ENCODE data around the gene WASF1. TPM values are rescaled to one million over a fixed set of nuclear protein-coding genes. Genes with fewer than 3 reads are reported as not detected.
A peak's percentile ranks its signal among the peaks of the same experiment; 100 is the strongest.

WASF1 gene
- total RNA-seq, 2 donors from 2014 or later = 31.1 to 35.3 TPM

- Mint-ChIP-seq H3K27me3 (ENCODE audit: insufficient read depth) (no peaks in the 10 kb centered on the region), H3K36me3 (ENCODE audit: low read depth) (peaks cover 2% of the 10 kb centered on the region), H3K27ac (no peak overlapping the region), H3K4me1 (peaks cover 11% of the 10 kb centered on the region), H3K4me3 (no peak overlapping the region), H3K9me3 (no peaks in the 10 kb centered on the region)
- no peak overlapping the region for H3K9ac ChIP-seq (ENCODE audit: extremely low read depth, low read length, poor library complexity, severe bottlenecking)
- 95 to 100% methylated on average over 2 to 3 of the region's 3 CpGs for WGBS, 2 experiments (ENCODE audit: insufficient coverage in 1 of 2, insufficient read length in 1 of 2)
- no peak for TF ChIP-seq CTCF (conservative IDR thresholded peaks at IDR 0.05)
- no peak for DNase-seq
- no peaks in the 10 kb centered on the region for H3K9me3 ChIP-seq (ENCODE audit: control insufficient read depth, low read length)
- peaks cover 3% of the 10 kb centered on the region for H3K4me1 ChIP-seq (ENCODE audit: control insufficient read depth, insufficient read depth, low read length)
- no peaks in the 10 kb centered on the region for H3K27me3 ChIP-seq (ENCODE audit: control insufficient read depth, insufficient read depth, low read length, poor library complexity, severe bottlenecking)
- no peak overlapping the region for H3K4me3 ChIP-seq (ENCODE audit: low read length)
- H3K36me3 ChIP-seq (ENCODE audit: control insufficient read depth, insufficient read depth, low read length) = no peaks in the 10 kb centered on the region
- no peak overlapping the region for H3K27ac ChIP-seq (ENCODE audit: low read depth, low read length)
Measured at GRCh38 chr6:110185879-110186278, 6.4 kb upstream of the WASF1 start.

GRCh38 chr6:110183292-110183885 lies 3.9 kb upstream of the WASF1 start:
- no peak overlapping the region for H3K4me3 Mint-ChIP-seq
- WGBS, 2 experiments (ENCODE audit: insufficient coverage in 1 of 2, insufficient read length in 1 of 2) = 91 to 92% methylated on average over 4 to 5 of the region's 5 CpGs
- H3K27ac ChIP-seq (ENCODE audit: low read depth, low read length) = no peak overlapping the region
- H3K9me3 ChIP-seq (ENCODE audit: control insufficient read depth, low read length) = no peaks in the 10 kb centered on the region
- H3K36me3 ChIP-seq (ENCODE audit: control insufficient read depth, insufficient read depth, low read length) = no peaks in the 10 kb centered on the region
- no peak overlapping the region for H3K27ac Mint-ChIP-seq
- no peaks in the 10 kb centered on the region for H3K9me3 Mint-ChIP-seq
- H3K27me3 ChIP-seq (ENCODE audit: control insufficient read depth, insufficient read depth, low read length, poor library complexity, severe bottlenecking) = no peaks in the 10 kb centered on the region
- no peaks in the 10 kb centered on the region for H3K27me3 Mint-ChIP-seq (ENCODE audit: insufficient read depth)
- peaks cover 2% of the 10 kb centered on the region for H3K36me3 Mint-ChIP-seq (ENCODE audit: low read depth)
- H3K9ac ChIP-seq (ENCODE audit: extremely low read depth, low read length, poor library complexity, severe bottlenecking) = no peak overlapping the region
- H3K4me1 ChIP-seq (ENCODE audit: control insufficient read depth, insufficient read depth, low read length) = no peaks in the 10 kb centered on the region
- H3K4me1 Mint-ChIP-seq = peaks cover 7% of the 10 kb centered on the region
- no peak for TF ChIP-seq CTCF (conservative IDR thresholded peaks at IDR 0.05)
- H3K4me3 ChIP-seq (ENCODE audit: low read length) = peak overlapping the region; percentile 44
- DNase-seq = no peak

- DNase-seq = no peak
- Mint-ChIP-seq H3K27ac (no peak overlapping the region), H3K4me1 (peaks cover 7% of the 10 kb centered on the region), H3K4me3 (no peak overlapping the region), H3K9me3 (no peaks in the 10 kb centered on the region), H3K36me3 (ENCODE audit: low read depth) (peaks cover 2% of the 10 kb centered on the region), H3K27me3 (ENCODE audit: insufficient read depth) (no peaks in the 10 kb centered on the region)
- Histone ChIP-seq H3K27ac (ENCODE audit: low read depth, low read length) (no peak overlapping the region), H3K36me3 (ENCODE audit: control insufficient read depth, insufficient read depth, low read length) (no peaks in the 10 kb centered on the region), H3K9me3 (ENCODE audit: control insufficient read depth, low read length) (no peaks in the 10 kb centered on the region), H3K4me3 (ENCODE audit: low read length) (peak overlapping the region; percentile 88), H3K27me3 (ENCODE audit: control insufficient read depth, insufficient read depth, low read length, poor library complexity, severe bottlenecking) (no peaks in the 10 kb centered on the region), H3K9ac (ENCODE audit: extremely low read depth, low read length, poor library complexity, severe bottlenecking) (peak overlapping the region; percentile 72), H3K4me1 (ENCODE audit: control insufficient read depth, insufficient read depth, low read length) (no peaks in the 10 kb centered on the region)
- whole genome bisulfite sequencing, 2 experiments (ENCODE audit: insufficient coverage in 1 of 2, insufficient read length in 1 of 2) = 73 to 94% methylated on average over 4 to 6 of the region's 6 CpGs
- TF ChIP-seq CTCF (conservative IDR thresholded peaks at IDR 0.05) = no peak
Measured at GRCh38 chr6:110181131-110182030, 1.9 kb upstream of the WASF1 start.
